ENCODE data around the gene SPRED1.

DNA sequence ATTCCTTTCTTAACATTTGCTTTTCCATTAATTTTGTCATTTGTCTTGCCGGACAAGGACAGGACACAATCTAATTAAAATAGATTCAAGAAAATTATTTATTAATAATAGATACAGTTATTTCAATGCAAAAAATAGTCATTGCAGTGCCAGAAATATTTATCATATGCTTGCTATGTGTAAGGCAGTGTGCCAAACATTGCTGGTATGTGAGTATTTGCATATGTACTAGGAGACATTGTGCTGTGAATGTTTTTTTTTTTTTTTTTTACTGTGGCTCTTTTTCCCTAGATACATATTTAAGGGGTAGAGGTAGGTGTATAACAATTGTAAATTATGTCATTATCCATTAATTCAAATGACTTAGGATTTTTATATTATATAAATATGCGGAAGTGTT lies 23.3 kb downstream of the SPRED1 start:
- TF ChIP-seq, protein P1, sequence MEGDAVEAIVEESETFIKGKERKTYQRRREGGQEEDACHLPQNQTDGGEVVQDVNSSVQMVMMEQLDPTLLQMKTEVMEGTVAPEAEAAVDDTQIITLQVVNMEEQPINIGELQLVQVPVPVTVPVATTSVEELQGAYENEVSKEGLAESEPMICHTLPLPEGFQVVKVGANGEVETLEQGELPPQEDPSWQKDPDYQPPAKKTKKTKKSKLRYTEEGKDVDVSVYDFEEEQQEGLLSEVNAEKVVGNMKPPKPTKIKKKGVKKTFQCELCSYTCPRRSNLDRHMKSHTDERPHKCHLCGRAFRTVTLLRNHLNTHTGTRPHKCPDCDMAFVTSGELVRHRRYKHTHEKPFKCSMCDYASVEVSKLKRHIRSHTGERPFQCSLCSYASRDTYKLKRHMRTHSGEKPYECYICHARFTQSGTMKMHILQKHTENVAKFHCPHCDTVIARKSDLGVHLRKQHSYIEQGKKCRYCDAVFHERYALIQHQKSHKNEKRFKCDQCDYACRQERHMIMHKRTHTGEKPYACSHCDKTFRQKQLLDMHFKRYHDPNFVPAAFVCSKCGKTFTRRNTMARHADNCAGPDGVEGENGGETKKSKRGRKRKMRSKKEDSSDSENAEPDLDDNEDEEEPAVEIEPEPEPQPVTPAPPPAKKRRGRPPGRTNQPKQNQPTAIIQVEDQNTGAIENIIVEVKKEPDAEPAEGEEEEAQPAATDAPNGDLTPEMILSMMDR (IDR thresholded peaks at IDR 0.05) = no peak
- no peak for TF ChIP-seq POLR2A (IDR thresholded peaks at IDR 0.05)

Data from heart left ventricle (tissue), 13 donors.